ENCODE data around the gene RGCC.

GRCh38 chr13:41488124-41488523 is 30.8 kb downstream of the RGCC start:
- no peak for TF ChIP-seq CTCF (IDR thresholded peaks at IDR 0.05)
- TF ChIP-seq POLR2A (IDR thresholded peaks at IDR 0.05) = no peak
- TF ChIP-seq POLR2AphosphoS5 (IDR thresholded peaks at IDR 0.05) = no peak

Data from stomach (tissue), 4 donors.